K562 (cell line): Measurements from ENCODE around the gene ORAI2. TPM values are rescaled to one million over a fixed set of nuclear protein-coding genes. Genes with fewer than 3 reads are reported as not detected.
A peak's percentile ranks its signal among the peaks of the same experiment; 100 is the strongest.

Source experiments
- ARHGAP35 ChIP-seq: fragments of 450-650 bp; IDR thresholded peaks from 2 replicates; pipeline ENCODE4 v1.6.1; 2018; ENCODE audit not compliant: partially characterized antibody
- CBFB ChIP-seq: sonication (generic); formaldehyde crosslinking; IDR thresholded peaks from 2 replicates; pipeline ENCODE4 v1.4.0; 2020; ENCODE audit warnings: mild to moderate bottlenecking, missing genetic modification reagents
- CHCHD3 ChIP-seq: fragments of 250-450 bp; sonication (Bioruptor Pico); IDR thresholded peaks from 2 replicates; pipeline ENCODE4 v2.1.2; 2022; ENCODE audit warnings: mild to moderate bottlenecking
- DNMT1 ChIP-seq: fragments of 450-650 bp; IDR thresholded peaks from 2 replicates; pipeline ENCODE4 v1.6.1; 2016; ENCODE audit warnings: antibody characterized with exemption, mild to moderate bottlenecking
- E2F8 ChIP-seq: fragments of 450-650 bp; IDR thresholded peaks from 2 replicates; pipeline ENCODE4 v1.7.1; 2018; ENCODE audit warnings: mild to moderate bottlenecking, low read depth; ENCODE audit not compliant: partially characterized antibody
- ELF1 ChIP-seq: fragments of 200-800 bp; sonication (Bioruptor generic); IDR thresholded peaks from 2 replicates; pipeline ENCODE4 v1.6.1; 2016; ENCODE audit warnings: missing genetic modification characterization, missing compliant biosample characterization
- FOXA3 ChIP-seq, 2 experiments: fragments of 450-650 bp in 1 of 2; sonication (generic) in 1 of 2; formaldehyde crosslinking; IDR thresholded peaks in 1 of 2; conservative IDR thresholded peaks in 1 of 2; 2 replicates each; pipeline versions ENCODE4 v1.4.0 to v1.8.0; 2020 to 2022; ENCODE audit warnings: mild to moderate bottlenecking in 2 of 2, missing genetic modification reagents in 1 of 2
- JUN ChIP-seq, 2 experiments: sonication (generic) in 1 of 2; formaldehyde crosslinking in 1 of 2; IDR thresholded peaks; 2 replicates each; pipeline versions ENCODE4 v1.6.1 to v1.8.0; 2012 to 2022; ENCODE audit warnings: borderline replicate concordance in 2 of 2, mild to moderate bottlenecking in 2 of 2, improper control_type of control experiment in 1 of 2, low read depth in 1 of 2, low read length in 1 of 2, missing genetic modification reagents in 1 of 2
- MNT ChIP-seq, 2 experiments: fragments of 450-650 bp; conservative IDR thresholded peaks; 2 replicates each; pipeline ENCODE4 v1.6.1; 2017; ENCODE audit warnings: mild to moderate bottlenecking in 2 of 2, moderate library complexity in 2 of 2
- PBX2 ChIP-seq, 2 experiments: IDR thresholded peaks in 1 of 2; conservative IDR thresholded peaks in 1 of 2; 2 replicates each; pipeline ENCODE4 v1.6.1; 2016; ENCODE audit warnings: low read depth in 2 of 2, mild to moderate bottlenecking in 1 of 2, missing compliant biosample characterization in 1 of 2, missing genetic modification characterization in 1 of 2, moderate library complexity in 1 of 2
- PHTF2 ChIP-seq: fragments of 250-450 bp; sonication (Bioruptor Pico); IDR thresholded peaks from 2 replicates; pipeline ENCODE4 v1.5.0; 2021; ENCODE audit warnings: mild to moderate bottlenecking
- RBM22 ChIP-seq: fragments of 200-400 bp; formaldehyde crosslinking; IDR thresholded peaks from 2 replicates; pipeline ENCODE4 v1.6.1; 2018; ENCODE audit warnings: low read length, low read depth; ENCODE audit not compliant: poor library complexity, severe bottlenecking
- YY1 ChIP-seq, 3 experiments: IDR thresholded peaks; 2 replicates each; pipeline ENCODE4 v1.6.1; 2011; ENCODE audit warnings: low read length in 2 of 3, mild to moderate bottlenecking in 2 of 3, moderate library complexity in 2 of 3, borderline replicate concordance in 1 of 3, control low read depth in 1 of 3, low read depth in 1 of 3; ENCODE audit not compliant: insufficient read depth in 3 of 3, insufficient replicate concordance in 2 of 3, control insufficient read depth in 1 of 3, insufficient read length in 1 of 3; ENCODE audit errors: extremely low read depth in 1 of 3
- ZFX ChIP-seq: sonication (generic); formaldehyde crosslinking; IDR thresholded peaks from 2 replicates; pipeline ENCODE4 v1.8.0; 2022; ENCODE audit warnings: mild to moderate bottlenecking, missing genetic modification reagents, moderate library complexity
- polyA plus RNA-seq, 8 experiments: library from polyadenylated mRNA; depleted of rRNA in 4 of 8; stranded (reverse) in 5 of 8; unstranded in 3 of 8; fragments of >200 nt; fragmentation: Nextera tagmentation in 2 of 8; fragmentation: Illumina TruSeq in 1 of 8; extraction: Ambion mirVana in 2 of 8; extraction: Trizol in 1 of 8; gene quantifications; 2 replicates each; pipeline versions ENCODE4 v1.2.1 to v1.2.3, GENCODE V29; 2011 to 2014; ENCODE audit warnings: inconsistent platforms in 1 of 8, missing spikeins in 1 of 8
- total RNA-seq, 7 experiments: library from RNA; depleted of rRNA in 6 of 7; stranded (reverse); fragments of >200 nt in 6 of 7; fragmentation: Illumina TruSeq in 2 of 7; extraction: Trizol in 2 of 7; gene quantifications; 2 replicates each; pipeline versions ENCODE4 v1.2.1 to v1.2.3, GENCODE V29; 2011 to 2021; ENCODE audit warnings: low replicate concordance in 1 of 7

The ORAI2 gene
- total and polyA plus RNA-seq, 9 of the 15 experiments (the other 6 are each of a cell fraction or from before 2014, with no cell fraction given): 1.1 to 27.7 (median 9.2) TPM

- peak in 2 of 3 experiments; percentile 80 to 85 for TF ChIP-seq YY1 (IDR thresholded peaks at IDR 0.05; ENCODE audit: borderline replicate concordance in 1 of 3, control insufficient read depth in 1 of 3, extremely low read depth in 1 of 3, insufficient read depth in 3 of 3, insufficient read length in 1 of 3, insufficient replicate concordance in 2 of 3, low read depth in 1 of 3, low read length in 2 of 3)
- peak; percentile 95 for TF ChIP-seq ZFX (CRISPR knock-in tag)
- peak; percentile 44; the same call in 1 of the 2 replicates for TF ChIP-seq ELF1
- TF ChIP-seq MNT (conservative IDR thresholded peaks at IDR 0.05): peak in 1 of 2 experiments; percentile 72; a peak in 2 of 4 replicates
- no peak for TF ChIP-seq PBX2 (CRISPR knock-in tag; IDR thresholded peaks at IDR 0.05; ENCODE audit: low read depth)
- TF ChIP-seq PBX2 (tag; conservative IDR thresholded peaks at IDR 0.05; ENCODE audit: low read depth): no peak
- no peak for TF ChIP-seq ARHGAP35
- 0 out of 2 replicates have a peak, but pooled peaks have one; percentile 23 for TF ChIP-seq CBFB (CRISPR knock-in tag)
- peak; percentile 99 for TF ChIP-seq DNMT1
- peak; percentile 74 for TF ChIP-seq E2F8
- TF ChIP-seq JUN (IDR thresholded peaks at IDR 0.05; ENCODE audit: borderline replicate concordance, low read depth, low read length): 0 out of 2 replicates have a peak, but pooled peaks have one; percentile 43
- 0 out of 2 replicates have a peak, but pooled peaks have one; percentile 46 for TF ChIP-seq JUN (CRISPR knock-in tag; IDR thresholded peaks at IDR 0.05; ENCODE audit: borderline replicate concordance)
- TF ChIP-seq PHTF2 (CRISPR knock-in tag): peak; percentile 74; the same call in 1 of the 2 replicates
- 0 out of 2 replicates have a peak, but pooled peaks have one; percentile 55 for TF ChIP-seq CHCHD3 (CRISPR knock-in tag)
- peak; percentile 46 to 66; a peak in 2 of 4 replicates for TF ChIP-seq FOXA3 (CRISPR knock-in tag; conservative IDR thresholded peaks at IDR 0.05 in 1 of 2, IDR thresholded peaks at IDR 0.05 in 1 of 2)
- peak; percentile 96 for TF ChIP-seq RBM22
Measured at GRCh38 chr7:102395873-102396709, 37.3 kb upstream of the ORAI2 start, which contains the start of gene PRKRIP1 (continued).
